H1 (cell line): ENCODE results near the gene ENTPD1. TPM values are rescaled to one million over a fixed set of nuclear protein-coding genes. Genes with fewer than 3 reads are reported as not detected.

ENCODE experiments used
- CTCF ChIA-PET: fragments of 300-600 bp; sonication (Branson Sonifier 250); formaldehyde crosslinking; loops from one replicate; lab custom pipeline; 2021; ENCODE audit not compliant: partially characterized antibody; lab: Charles Lee
- POLR2A ChIA-PET: fragments of 300-600 bp; sonication (Branson Sonifier 250); formaldehyde crosslinking; loops from one replicate; lab custom pipeline; 2021; ENCODE audit warnings: inconsistent platforms; ENCODE audit not compliant: partially characterized antibody; lab: Charles Lee
- DNase-seq, 2 experiments: peaks; one replicate each; pipeline versions ENCODE4 v3.0.0 to v3.0.0-alpha.2; 2010 to 2022; ENCODE audit warnings: low spot score in 2 of 2, low read depth in 1 of 2, mixed read lengths in 1 of 2
- FAIRE-seq: peaks from 2 replicates; lab custom pipeline; 2011; peaks lifted over from hg19 to GRCh38; lab: Jason Lieb, UNC
- H2AFZ ChIP-seq: 2 replicates; pipeline ENCODE4 v1.8.1; 2012; ENCODE audit warnings: low read length, inconsistent platforms
- H2AK5ac ChIP-seq: 2 replicates; pipeline ENCODE4 v1.6.1; 2013; ENCODE audit warnings: low read depth, low read length
- H2BK120ac ChIP-seq: replicated peaks from 2 replicates; pipeline ENCODE3; 2013; ENCODE audit warnings: low read depth, low read length, inconsistent platforms
- H2BK12ac ChIP-seq: 2 replicates; pipeline ENCODE4 v1.6.1; 2013; ENCODE audit warnings: low read depth, low read length
- H2BK15ac ChIP-seq: 2 replicates; pipeline ENCODE4 v1.6.1; 2013; ENCODE audit warnings: low read length
- H2BK20ac ChIP-seq: 2 replicates; pipeline ENCODE4 v1.6.1; 2013; ENCODE audit warnings: low read length
- H2BK5ac ChIP-seq: 2 replicates; pipeline ENCODE4 v1.6.1; 2013; ENCODE audit warnings: low read depth, low read length
- H3K14ac ChIP-seq: 2 replicates; pipeline ENCODE4 v1.6.1; 2013; ENCODE audit warnings: inconsistent platforms; ENCODE audit not compliant: insufficient read length
- H3K18ac ChIP-seq: 2 replicates; pipeline ENCODE4 v1.6.1; 2013; ENCODE audit warnings: low read length; ENCODE audit errors: extremely low read depth
- H3K23ac ChIP-seq: 2 replicates; pipeline ENCODE4 v1.6.1; 2013; ENCODE audit warnings: inconsistent platforms; ENCODE audit not compliant: insufficient read length
- H3K23me2 ChIP-seq: 2 replicates; pipeline ENCODE4 v1.6.1; 2013; ENCODE audit warnings: low read depth, low read length
- H3K27ac ChIP-seq: 2 replicates; pipeline ENCODE4 v1.6.1; 2011; ENCODE audit warnings: low read depth, low read length, inconsistent platforms
- H3K27me3 ChIP-seq, 4 experiments: replicated peaks in 1 of 4; 1 replicate in 1 of 4; 2 replicates in 3 of 4; pipeline versions ENCODE4 v1.6.1 to v1.8.1; 2011 to 2013; ENCODE audit warnings: low read length in 3 of 4, mild to moderate bottlenecking in 3 of 4, inconsistent platforms in 2 of 4, mixed read lengths in 2 of 4, moderate library complexity in 1 of 4; ENCODE audit not compliant: control insufficient read depth in 3 of 4, insufficient read depth in 3 of 4; ENCODE audit errors: extremely low read depth in 1 of 4
- H3K36me3 ChIP-seq, 4 experiments: 2 replicates each; pipeline versions ENCODE4 v1.6.1 to v1.8.1; 2011 to 2013; ENCODE audit warnings: mild to moderate bottlenecking in 4 of 4, low read length in 3 of 4, moderate library complexity in 2 of 4, control low read depth in 1 of 4, inconsistent platforms in 1 of 4; ENCODE audit not compliant: insufficient read depth in 4 of 4, control insufficient read depth in 2 of 4
- H3K4ac ChIP-seq: replicated peaks from 2 replicates; pipeline ENCODE3; 2013; ENCODE audit warnings: low read length, low read depth, mixed read lengths, inconsistent platforms; ENCODE audit not compliant: insufficient read length
- H3K4me1 ChIP-seq, 4 experiments: replicated peaks in 1 of 4; 1 replicate in 1 of 4; 2 replicates in 3 of 4; pipeline versions ENCODE4 v1.6.1 to v1.8.1; 2011 to 2013; ENCODE audit warnings: low read length in 3 of 4, inconsistent platforms in 2 of 4, mixed read lengths in 1 of 4; ENCODE audit not compliant: insufficient read depth in 4 of 4, control insufficient read depth in 3 of 4
- H3K4me2 ChIP-seq, 2 experiments: 2 replicates each; pipeline versions ENCODE4 v1.6.1 to v1.8.1; 2011 to 2013; ENCODE audit warnings: low read depth in 2 of 2, low read length in 2 of 2, control low read depth in 1 of 2, inconsistent platforms in 1 of 2, mild to moderate bottlenecking in 1 of 2; ENCODE audit not compliant: insufficient read depth in 1 of 2
- H3K4me3 ChIP-seq, 4 experiments: fragments of 200-600, 300-600 bp in 1 of 4; sonication (generic), shearing (Covaris generic), sonication (Bioruptor Twin) in 1 of 4; 2 replicates each; pipeline versions ENCODE4 v1.5.1 to v1.8.1; 2011 to 2016; ENCODE audit warnings: low read length in 4 of 4, low read depth in 3 of 4, control low read depth in 2 of 4, inconsistent platforms in 2 of 4, mild to moderate bottlenecking in 2 of 4, mixed read lengths in 1 of 4, moderate library complexity in 1 of 4; ENCODE audit not compliant: insufficient read depth in 2 of 4; ENCODE audit errors: extremely low read depth in 1 of 4
- H3K56ac ChIP-seq: replicated peaks from 2 replicates; pipeline ENCODE3; 2013; ENCODE audit warnings: low read depth, mild to moderate bottlenecking, mixed read lengths, low read length, inconsistent platforms; ENCODE audit not compliant: insufficient read length
- H3K79me1 ChIP-seq: 2 replicates; pipeline ENCODE4 v1.6.1; 2013; ENCODE audit warnings: low read depth, low read length, control low read depth
- H3K79me2 ChIP-seq, 2 experiments: 2 replicates each; pipeline versions ENCODE4 v1.6.1 to v1.8.1; 2012 to 2013; ENCODE audit warnings: low read length in 2 of 2, mild to moderate bottlenecking in 2 of 2, inconsistent platforms in 1 of 2; ENCODE audit not compliant: insufficient read depth in 2 of 2, control insufficient read depth in 1 of 2
- H3K9ac ChIP-seq, 4 experiments: replicated peaks in 1 of 4; 1 replicate in 1 of 4; 2 replicates in 3 of 4; pipeline versions ENCODE4 v1.6.1 to v1.8.1; 2011 to 2013; ENCODE audit warnings: low read depth in 3 of 4, low read length in 3 of 4, control low read depth in 2 of 4, mild to moderate bottlenecking in 2 of 4, moderate library complexity in 2 of 4, inconsistent platforms in 1 of 4; ENCODE audit errors: extremely low read depth in 1 of 4
- H3K9me3 ChIP-seq, 2 experiments: 2 replicates each; pipeline versions ENCODE4 v1.6.1 to v1.8.1; 2012 to 2013; ENCODE audit warnings: mild to moderate bottlenecking in 2 of 2, moderate library complexity in 2 of 2, control low read depth in 1 of 2, inconsistent platforms in 1 of 2, low read depth in 1 of 2, low read length in 1 of 2, mixed read lengths in 1 of 2; ENCODE audit not compliant: insufficient read depth in 2 of 2
- H4K20me1 ChIP-seq, 2 experiments: replicated peaks in 1 of 2; 2 replicates each; pipeline versions ENCODE3 to v1.8.1; 2011 to 2013; ENCODE audit warnings: inconsistent platforms in 2 of 2, low read length in 2 of 2, mild to moderate bottlenecking in 1 of 2; ENCODE audit not compliant: insufficient read depth in 2 of 2, control insufficient read depth in 1 of 2
- H4K5ac ChIP-seq: 2 replicates; pipeline ENCODE4 v1.6.1; 2013; ENCODE audit warnings: low read length, low read depth, mixed read lengths, inconsistent platforms; ENCODE audit not compliant: insufficient read length
- H4K8ac ChIP-seq: 2 replicates; pipeline ENCODE4 v1.8.0; 2013; ENCODE audit warnings: mild to moderate bottlenecking, moderate library complexity, low read length, inconsistent platforms; ENCODE audit not compliant: insufficient read depth; ENCODE audit errors: extremely low read depth
- H4K91ac ChIP-seq: replicated peaks from 2 replicates; pipeline ENCODE3; 2013; ENCODE audit warnings: low read length, mixed read lengths, inconsistent platforms; ENCODE audit not compliant: insufficient read length
- CBX5 ChIP-seq: fragments of 300-800, 300-1000 bp; sonication (generic); IDR thresholded peaks from 2 replicates; pipeline ENCODE4 v1.7.1; 2016; ENCODE audit warnings: antibody characterized with exemption, low read length, low read depth
- CEBPB ChIP-seq: IDR thresholded peaks from 2 replicates; pipeline ENCODE4 v1.6.1; 2012; ENCODE audit warnings: low read depth, low read length
- CHD2 ChIP-seq: IDR thresholded peaks from 2 replicates; pipeline ENCODE4 v1.6.1; 2012; ENCODE audit warnings: low read length, improper control_type of control experiment
- GABPA ChIP-seq: IDR thresholded peaks from 2 replicates; pipeline ENCODE4 v1.6.1; 2011; ENCODE audit warnings: mild to moderate bottlenecking, low read length, moderate library complexity, borderline replicate concordance; ENCODE audit not compliant: insufficient read depth
- GTF2F1 ChIP-seq: IDR thresholded peaks from 2 replicates; pipeline ENCODE4 v1.6.1; 2012; ENCODE audit warnings: low read depth, low read length, improper control_type of control experiment, borderline replicate concordance
- HDAC2 ChIP-seq, 2 experiments: fragments of 300-600 bp in 1 of 2; sonication (generic) in 1 of 2; IDR thresholded peaks; 2 replicates each; pipeline ENCODE4 v1.6.1; 2011 to 2012; ENCODE audit warnings: low read depth in 2 of 2, low read length in 2 of 2, mild to moderate bottlenecking in 2 of 2, moderate library complexity in 2 of 2, borderline replicate concordance in 1 of 2, inconsistent platforms in 1 of 2
- HDAC6 ChIP-seq: IDR thresholded peaks from one replicate; pipeline ENCODE4 v1.7.1; 2012; ENCODE audit warnings: low read depth, mild to moderate bottlenecking, inconsistent platforms, low read length, moderate library complexity
- SIRT6 ChIP-seq: IDR thresholded peaks from one replicate; pipeline ENCODE4 v1.7.1; 2012; ENCODE audit warnings: low read length, inconsistent platforms
- SP4 ChIP-seq: IDR thresholded peaks from 2 replicates; pipeline ENCODE4 v1.6.1; 2012; ENCODE audit warnings: low read length, inconsistent platforms
- SUZ12 ChIP-seq: fragments of 200-600 bp; sonication (generic); IDR thresholded peaks from 2 replicates; pipeline ENCODE4 v1.6.1; 2012; ENCODE audit warnings: mild to moderate bottlenecking, inconsistent platforms, low read length, moderate library complexity, mixed read lengths
- WGBS, 2 experiments: shearing (Covaris generic) in 1 of 2; methylation state at CpG; one replicate each; pipeline versions ENCODE4 v1.1.6 to v1.1.7; 2013 to 2015; ENCODE audit warnings: low lambda C conversion rate in 2 of 2, mixed read lengths in 2 of 2, inconsistent platforms in 1 of 2, low coverage in 1 of 2, missing lambda C conversion rate in 1 of 2; ENCODE audit not compliant: insufficient replicate concordance in 2 of 2, insufficient coverage in 1 of 2, insufficient read length in 1 of 2; ENCODE audit errors: extremely low coverage in 1 of 2, missing lambda C conversion rate in 1 of 2; 5-methylcytosine and 5-hydroxymethylcytosine counted together
- polyA plus RNA-seq, 7 experiments: library from polyadenylated mRNA; depleted of rRNA in 3 of 7; stranded (reverse) in 5 of 7; unstranded in 2 of 7; fragments of >200 nt in 5 of 7; fragments of 200-250 nt in 2 of 7; gene quantifications; 1 replicate in 5 of 7; 2 replicates in 1 of 7; 4 replicates in 1 of 7; pipeline versions ENCODE4 v1.2.1 to v1.2.3, GENCODE V29; 2011 to 2013; ENCODE audit warnings: missing spikeins in 2 of 7, mixed read lengths in 2 of 7
- total RNA-seq: library from RNA; stranded (reverse); fragmentation: NEBNext Ultra II Directional; extraction: Animal tissue kit (Norgen Biotek cat#: 25700); gene quantifications from 2 replicates; pipeline ENCODE4 v1.2.1, GENCODE V29; 2021
- TF ChIP-seq, protein P1 (sequence below): IDR thresholded peaks from 2 replicates; pipeline ENCODE4 v1.6.1; 2012; ENCODE audit warnings: inconsistent platforms

The ENTPD1 gene
- total and polyA plus RNA-seq, 2 of the 8 experiments (the other 6 are each of a cell fraction or from before 2014, with no cell fraction given) = 2.2 to 2.5 TPM

DNA sequence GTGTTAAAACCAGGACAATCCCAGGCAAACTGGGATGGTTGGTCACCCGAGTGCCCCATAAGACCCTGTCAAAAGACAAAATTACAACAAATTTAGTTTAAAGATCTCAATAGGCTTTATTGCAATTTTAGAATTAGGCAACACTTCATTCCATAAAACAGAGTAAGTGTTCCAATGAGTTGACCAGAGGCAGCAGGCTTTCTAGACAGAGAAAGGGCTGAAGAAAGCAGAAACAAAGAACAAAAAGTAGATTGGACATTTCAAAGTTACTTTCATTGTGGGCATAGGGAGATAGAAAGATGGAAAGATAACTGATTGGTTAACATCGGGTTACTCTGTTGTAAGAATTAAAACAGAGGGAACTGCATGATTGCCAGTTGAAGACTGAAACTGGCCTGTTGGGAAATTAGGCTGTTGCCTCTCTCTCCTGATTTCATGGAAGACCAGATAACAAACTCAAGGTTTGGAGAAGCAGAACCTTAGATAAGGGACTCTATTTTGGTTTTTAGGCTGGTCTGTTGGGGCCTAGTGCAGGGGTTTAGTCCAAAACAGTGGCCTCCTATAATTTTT, 36.3 kb downstream of the ENTPD1 start:
- Histone ChIP-seq H3K79me2 (no peaks in the 10 kb centered on the region), H3K56ac (no peak overlapping the region), H3K18ac (no peak overlapping the region), H2BK5ac (no peak overlapping the region), H3K4me2 (no peak overlapping the region), H3K9ac (no peak overlapping the region), H3K4me1 (peaks cover 0 to 4% (median 0%) of the 10 kb centered on the region in 4 experiments; a peak in 1 of 7 replicates), H2BK12ac (no peak overlapping the region), H3K27me3 (no peaks in the 10 kb centered on the region), H4K20me1 (no peaks in the 10 kb centered on the region), H3K4me3 (no peak overlapping the region), H4K8ac (no peak overlapping the region), H3K27ac (no peak overlapping the region), H3K79me1 (no peaks in the 10 kb centered on the region), H3K14ac (no peak overlapping the region), H3K4ac (no peak overlapping the region), H2AK5ac (no peak overlapping the region), H2BK20ac (no peak overlapping the region), H2BK15ac (no peak overlapping the region), H3K23ac (no peak overlapping the region), H3K23me2 (no peaks in the 10 kb centered on the region), H2BK120ac (no peak overlapping the region), H2AFZ (no peak overlapping the region), H3K9me3 (no peaks in the 10 kb centered on the region), H4K91ac (no peak overlapping the region), H3K36me3 (no peaks in the 10 kb centered on the region; a peak in 1 of 8 replicates), H4K5ac (no peak overlapping the region)
- ChIA-PET CTCF (interaction anchor here (1.4 kb wide), 1 partner anchor 14 kb away, joined by 4 read pairs; no protein-coding TSS in a partner anchor), POLR2A (no interaction called here)
- WGBS, 2 experiments = 84% methylated on average over 2 of the region's 2 CpGs; no CpG with 5 or more reads in 1 of the 2 experiments
- no peak for DNase-seq
- FAIRE-seq = no peak
- no peak for TF ChIP-seq SIRT6
- TF ChIP-seq HDAC6 = no peak
- no peak for TF ChIP-seq SUZ12
- TF ChIP-seq CHD2 = no peak
- no peak for TF ChIP-seq GTF2F1
- TF ChIP-seq, protein P1, sequence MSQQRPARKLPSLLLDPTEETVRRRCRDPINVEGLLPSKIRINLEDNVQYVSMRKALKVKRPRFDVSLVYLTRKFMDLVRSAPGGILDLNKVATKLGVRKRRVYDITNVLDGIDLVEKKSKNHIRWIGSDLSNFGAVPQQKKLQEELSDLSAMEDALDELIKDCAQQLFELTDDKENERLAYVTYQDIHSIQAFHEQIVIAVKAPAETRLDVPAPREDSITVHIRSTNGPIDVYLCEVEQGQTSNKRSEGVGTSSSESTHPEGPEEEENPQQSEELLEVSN = no peak
- TF ChIP-seq GABPA = no peak
- TF ChIP-seq CBX5 = no peak
- no peak for TF ChIP-seq SP4
- no peak for TF ChIP-seq CEBPB
- TF ChIP-seq HDAC2 (IDR thresholded peaks at IDR 0.05; ENCODE audit: borderline replicate concordance in 1 of 2, low read depth in 2 of 2, low read length in 2 of 2) = no peak
